Measurements from ENCODE around the gene KLHL3.
A peak's percentile ranks its signal among the peaks of the same experiment; 100 is the strongest.

The KLHL3 gene

DNA sequence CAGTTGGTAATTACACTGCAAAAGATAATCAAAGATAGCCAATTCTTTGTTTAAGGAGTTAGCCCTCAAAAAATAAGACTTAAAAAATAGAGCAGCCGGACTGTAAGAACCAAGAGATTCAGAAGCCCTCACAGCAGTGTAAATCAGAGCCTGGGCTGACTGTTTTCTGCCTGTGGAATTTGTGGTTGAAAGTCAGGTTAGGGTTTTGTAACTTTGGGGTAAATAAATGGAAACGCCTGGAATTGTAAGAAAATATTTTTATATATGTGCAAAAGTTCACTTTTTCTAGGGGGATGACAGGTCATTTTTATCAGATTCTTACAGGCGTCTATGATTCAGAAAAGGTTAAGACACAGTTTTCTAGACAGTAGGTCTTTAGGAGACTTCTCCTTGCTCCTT, 35.6 kb downstream of the KLHL3 start:
- H3K4me3 Mint-ChIP-seq, result no peak overlapping the region
- no peak overlapping the region for H3K27ac Mint-ChIP-seq

GRCh38 chr5:137699336-137700281, 36.3 kb downstream of the KLHL3 start:
- H3K4me1 Mint-ChIP-seq, result peaks cover 29% of the 10 kb centered on the region
- H3K27ac Mint-ChIP-seq, result no peak overlapping the region
- DNase-seq, result no peak
- ATAC-seq, result no peak
- H3K27me3 Mint-ChIP-seq, result no peaks in the 10 kb centered on the region
- no peaks in the 10 kb centered on the region for H3K9me3 Mint-ChIP-seq
- H3K4me3 Mint-ChIP-seq, result no peak overlapping the region

More for the DNA sequence above, 35.6 kb downstream of the KLHL3 start:
- no peak for ATAC-seq
- no peak for DNase-seq
- Mint-ChIP-seq H3K27me3 (no peaks in the 10 kb centered on the region), H3K4me1 (peaks cover 23% of the 10 kb centered on the region), H3K9me3 (no peaks in the 10 kb centered on the region)

DNA sequence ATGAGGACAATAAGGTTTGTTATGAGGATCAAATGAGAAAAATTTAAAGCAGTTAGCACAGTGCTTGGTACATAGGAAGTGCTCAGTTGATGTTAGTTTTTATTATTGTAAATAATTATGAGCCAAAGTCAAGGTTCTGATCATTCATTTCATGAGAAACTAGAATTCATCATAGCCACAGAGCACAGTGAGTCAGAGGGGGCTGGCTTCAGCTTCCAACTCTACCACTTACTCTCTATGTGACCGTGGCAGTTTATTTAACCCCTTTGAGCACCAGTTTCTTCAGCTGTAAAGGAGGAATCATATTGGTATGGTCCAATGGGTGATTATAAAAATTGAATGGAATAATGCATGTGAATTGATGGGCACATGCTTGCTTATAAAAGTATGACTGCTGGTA, 39.4 kb downstream of the KLHL3 start:
- Mint-ChIP-seq H3K4me1 (peaks cover 47% of the 10 kb centered on the region), H3K27me3 (no peaks in the 10 kb centered on the region), H3K27ac (no peak overlapping the region), H3K9me3 (no peaks in the 10 kb centered on the region), H3K4me3 (peak overlapping the region; percentile 62 to 68)
- peak; percentile 30 to 49 for DNase-seq
- peak; percentile 99 for ATAC-seq

DNA sequence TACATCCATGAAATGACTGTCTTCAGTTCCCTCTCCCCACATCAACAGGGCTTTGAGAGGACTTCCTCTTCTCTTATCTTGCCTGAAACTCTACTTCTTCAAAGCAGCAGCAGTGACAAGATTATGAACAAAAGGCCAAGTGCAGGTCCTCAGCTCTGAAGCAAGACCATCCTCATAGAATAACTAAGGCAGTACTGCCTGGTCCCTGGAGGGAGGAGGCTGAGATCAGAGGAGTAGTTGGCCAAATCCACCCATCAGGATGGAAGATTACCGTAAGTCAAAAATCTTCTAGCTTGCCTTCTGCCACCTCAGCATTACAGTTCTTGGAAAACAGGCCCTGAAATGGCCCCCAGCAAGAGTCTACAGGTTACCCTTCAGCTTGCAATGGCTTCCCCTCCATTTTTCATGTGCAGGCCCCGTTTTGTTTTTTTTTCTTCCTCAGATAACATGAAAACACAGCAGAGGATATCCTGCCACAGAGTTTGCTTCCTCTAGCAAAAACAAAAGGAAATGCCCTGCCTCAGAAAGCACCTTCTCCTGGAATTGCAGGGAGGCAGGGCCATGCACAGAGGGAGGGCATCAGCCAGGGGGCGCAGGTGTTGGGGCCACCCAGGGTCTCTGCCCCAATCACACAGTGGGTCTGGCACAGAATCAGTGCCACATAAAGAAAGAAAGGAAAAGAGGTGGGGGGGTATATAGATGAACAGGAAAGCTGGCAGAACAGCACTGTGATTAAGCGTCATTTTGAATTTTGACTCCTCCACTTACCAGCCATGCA, 40.0 kb downstream of the KLHL3 start:
- peak overlapping the region; percentile 62 to 68 for H3K4me3 Mint-ChIP-seq
- peak overlapping the region; percentile 72 to 77 for H3K27ac Mint-ChIP-seq
- H3K9me3 Mint-ChIP-seq, result no peaks in the 10 kb centered on the region
- ATAC-seq (peak; percentile 64), DNase-seq (peak; percentile 9 to 24)
- H3K4me1 Mint-ChIP-seq, result peaks cover 47% of the 10 kb centered on the region
- no peaks in the 10 kb centered on the region for H3K27me3 Mint-ChIP-seq

DNA sequence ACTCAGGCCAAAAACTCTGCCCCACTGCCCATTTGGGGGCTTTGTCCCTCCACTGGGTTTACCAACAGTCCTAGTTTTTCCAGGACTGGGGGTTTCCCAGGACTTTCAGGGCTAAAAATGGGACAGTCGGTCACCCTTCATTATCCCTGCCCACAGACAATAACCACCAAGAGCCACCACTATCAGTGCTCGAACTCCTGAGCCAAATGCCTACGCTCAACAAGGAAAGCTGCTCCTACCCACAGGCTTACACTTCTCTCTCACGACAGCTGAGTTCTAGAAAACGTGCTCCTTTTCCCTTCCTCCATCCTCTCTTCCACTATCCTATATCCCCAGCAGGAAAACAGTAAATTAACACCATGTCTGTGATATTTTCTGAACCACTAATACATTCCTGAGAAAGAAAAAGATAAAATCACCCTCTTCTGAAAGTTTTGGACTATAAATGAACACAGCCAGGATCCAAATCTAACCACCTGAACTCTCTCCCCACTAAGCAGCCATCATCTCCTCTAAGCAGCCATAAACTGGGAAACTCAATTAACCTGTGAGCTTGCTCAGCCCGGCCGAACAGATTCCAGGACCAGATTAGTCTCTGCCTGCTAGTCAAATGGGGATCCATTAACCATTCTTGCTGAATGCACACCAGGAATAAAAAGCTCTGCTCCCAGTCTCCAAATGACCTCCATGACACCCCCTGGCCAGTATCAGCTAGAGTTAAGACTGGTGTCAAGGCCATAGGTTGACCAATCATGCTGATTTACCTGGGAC, 41.8 kb downstream of the KLHL3 start:
- H3K9me3 Mint-ChIP-seq, result no peaks in the 10 kb centered on the region
- ATAC-seq, result no peak
- H3K4me1 Mint-ChIP-seq, result peaks cover 47% of the 10 kb centered on the region
- peak overlapping the region in 1 of 2 donors; percentile 29 for H3K27ac Mint-ChIP-seq
- H3K4me3 Mint-ChIP-seq, result no peak overlapping the region
- no peak for DNase-seq
- H3K27me3 Mint-ChIP-seq, result no peaks in the 10 kb centered on the region

- DNase-seq (no peak), ATAC-seq (no peak)
- H3K4me3 Mint-ChIP-seq, result no peak overlapping the region
- no peaks in the 10 kb centered on the region for H3K9me3 Mint-ChIP-seq
- no peaks in the 10 kb centered on the region for H3K27me3 Mint-ChIP-seq
- H3K27ac Mint-ChIP-seq, result peak overlapping the region in 1 of 2 donors; percentile 29
- H3K4me1 Mint-ChIP-seq, result peaks cover 47% of the 10 kb centered on the region
Observed at GRCh38 chr5:137693307-137693950, 42.5 kb downstream of the KLHL3 start.

DNA sequence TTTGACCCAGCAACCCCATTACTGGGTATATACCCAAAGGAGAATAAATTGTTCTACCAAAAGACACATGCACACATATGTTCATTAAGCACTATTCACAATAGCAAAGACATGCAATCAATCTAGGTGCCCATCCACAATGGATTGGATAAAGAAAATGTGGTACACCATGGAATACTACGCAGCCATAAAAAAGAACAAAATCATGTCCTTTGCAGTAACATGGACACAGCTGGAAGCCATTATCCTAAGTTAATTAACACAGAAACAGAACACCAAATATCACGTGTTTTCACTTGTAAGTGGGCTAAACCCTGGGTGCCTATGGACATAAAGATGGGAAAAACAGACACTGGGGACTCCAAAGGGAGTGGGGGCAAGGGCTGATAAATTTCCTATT, 46.6 kb downstream of the KLHL3 start:
- H3K27ac Mint-ChIP-seq, result no peak overlapping the region
- peaks cover 17% of the 10 kb centered on the region for H3K4me1 Mint-ChIP-seq
- H3K27me3 Mint-ChIP-seq, result no peaks in the 10 kb centered on the region
- no peak for DNase-seq
- no peaks in the 10 kb centered on the region for H3K9me3 Mint-ChIP-seq
- no peak for ATAC-seq
- H3K4me3 Mint-ChIP-seq, result no peak overlapping the region

DNA sequence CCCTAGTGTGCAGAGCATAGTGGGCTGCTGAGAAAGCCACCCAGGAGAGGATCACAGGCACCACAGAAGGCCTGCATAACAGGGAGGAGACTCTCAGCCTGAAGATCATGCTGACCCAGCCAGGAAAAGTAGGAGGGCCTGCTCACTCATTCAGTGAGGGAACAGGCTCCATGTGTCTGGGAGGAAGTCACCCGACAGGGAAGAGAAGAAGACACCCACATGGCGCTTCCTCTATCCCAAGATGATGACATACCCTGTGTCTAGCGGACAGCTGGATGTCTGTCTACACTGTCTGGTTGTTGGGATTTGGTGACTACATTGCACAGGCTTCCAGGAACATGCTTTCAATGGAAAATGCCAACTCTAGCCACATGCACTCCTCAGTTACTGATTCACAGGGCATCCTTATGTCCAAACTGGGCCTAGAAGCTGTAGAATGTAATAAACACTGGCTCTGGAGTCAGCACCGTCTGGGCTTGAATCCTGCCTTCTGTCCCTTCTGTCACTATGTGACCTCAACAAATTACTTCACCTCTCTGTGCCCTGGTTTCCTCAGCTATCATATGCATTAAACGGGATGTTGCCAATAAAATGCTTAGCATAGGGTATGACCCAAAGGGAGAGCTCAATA, 47.6 kb downstream of the KLHL3 start:
- no peak overlapping the region for H3K4me3 Mint-ChIP-seq
- ATAC-seq (no peak), DNase-seq (no peak)
- no peaks in the 10 kb centered on the region for H3K9me3 Mint-ChIP-seq
- no peak overlapping the region for H3K27ac Mint-ChIP-seq
- no peaks in the 10 kb centered on the region for H3K27me3 Mint-ChIP-seq
- peaks cover 7% of the 10 kb centered on the region for H3K4me1 Mint-ChIP-seq

DNA sequence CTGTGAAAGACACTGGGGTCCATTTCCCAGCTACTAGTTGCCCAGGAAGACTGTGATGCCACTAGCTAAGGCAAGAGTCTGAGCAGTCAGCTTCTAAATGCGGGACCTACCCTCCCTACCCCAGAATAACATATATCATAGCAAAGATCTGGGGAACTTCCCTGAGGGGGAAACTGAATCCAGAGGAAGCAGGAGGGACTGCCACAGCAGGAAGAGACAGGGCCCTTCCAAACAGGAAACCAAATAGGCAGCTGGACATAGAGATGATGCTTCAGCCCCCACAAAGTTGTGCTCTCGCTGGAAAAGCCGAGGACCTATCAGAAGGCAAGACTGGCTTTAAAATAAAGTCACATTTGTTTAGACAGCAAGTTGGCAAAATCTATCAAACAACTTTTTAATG, 51.1 kb downstream of the KLHL3 start:
- Mint-ChIP-seq H3K4me1 (no peaks in the 10 kb centered on the region), H3K9me3 (no peaks in the 10 kb centered on the region), H3K27me3 (no peaks in the 10 kb centered on the region), H3K27ac (no peak overlapping the region), H3K4me3 (no peak overlapping the region)
- ATAC-seq, result no peak
- no peak for DNase-seq

GRCh38 chr5:137681191-137681590, 54.7 kb downstream of the KLHL3 start:
- H3K27ac Mint-ChIP-seq, result no peak overlapping the region
- DNase-seq (no peak), ATAC-seq (no peak)
- H3K27me3 Mint-ChIP-seq, result no peaks in the 10 kb centered on the region
- H3K4me3 Mint-ChIP-seq, result no peak overlapping the region
- H3K9me3 Mint-ChIP-seq, result no peaks in the 10 kb centered on the region
- no peaks in the 10 kb centered on the region for H3K4me1 Mint-ChIP-seq

DNA sequence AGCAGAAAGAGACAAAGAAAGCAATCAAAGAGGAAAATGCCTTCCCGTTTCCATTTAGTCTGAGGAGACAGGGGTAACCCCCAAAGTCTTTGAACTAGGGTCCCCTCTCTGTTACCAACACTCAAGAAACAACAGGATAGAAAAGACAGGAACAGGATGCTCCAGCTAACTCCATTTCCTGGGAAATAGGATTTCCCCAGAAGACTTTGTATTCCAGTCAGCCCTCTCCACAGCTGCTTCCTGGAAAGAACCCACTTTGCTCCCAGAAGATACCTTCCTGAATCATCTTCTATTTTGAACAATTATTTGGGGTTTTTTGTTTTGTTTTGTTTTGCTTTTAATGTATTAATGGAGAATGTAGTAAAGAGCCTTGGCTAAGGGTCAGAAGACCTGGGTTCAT, 56.0 kb downstream of the KLHL3 start:
- H3K27me3 Mint-ChIP-seq, result no peaks in the 10 kb centered on the region
- no peaks in the 10 kb centered on the region for H3K9me3 Mint-ChIP-seq
- H3K4me1 Mint-ChIP-seq, result no peaks in the 10 kb centered on the region
- H3K4me3 Mint-ChIP-seq, result no peak overlapping the region
- ATAC-seq (no peak), DNase-seq (no peak)
- no peak overlapping the region for H3K27ac Mint-ChIP-seq

- no peak overlapping the region for H3K27ac Mint-ChIP-seq
- DNase-seq (no peak), ATAC-seq (no peak)
- no peak overlapping the region for H3K4me3 Mint-ChIP-seq
- no peaks in the 10 kb centered on the region for H3K9me3 Mint-ChIP-seq
- H3K4me1 Mint-ChIP-seq, result no peaks in the 10 kb centered on the region
- no peaks in the 10 kb centered on the region for H3K27me3 Mint-ChIP-seq
Observed at GRCh38 chr5:137679195-137679594, 56.7 kb downstream of the KLHL3 start.

GRCh38 chr5:137672881-137673280, 63.0 kb downstream of the KLHL3 start:
- Mint-ChIP-seq H3K27ac (no peak overlapping the region), H3K4me3 (no peak overlapping the region), H3K27me3 (no peaks in the 10 kb centered on the region), H3K4me1 (peaks cover 1% of the 10 kb centered on the region), H3K9me3 (no peaks in the 10 kb centered on the region)
- no peak for DNase-seq
- no peak for ATAC-seq

DNA sequence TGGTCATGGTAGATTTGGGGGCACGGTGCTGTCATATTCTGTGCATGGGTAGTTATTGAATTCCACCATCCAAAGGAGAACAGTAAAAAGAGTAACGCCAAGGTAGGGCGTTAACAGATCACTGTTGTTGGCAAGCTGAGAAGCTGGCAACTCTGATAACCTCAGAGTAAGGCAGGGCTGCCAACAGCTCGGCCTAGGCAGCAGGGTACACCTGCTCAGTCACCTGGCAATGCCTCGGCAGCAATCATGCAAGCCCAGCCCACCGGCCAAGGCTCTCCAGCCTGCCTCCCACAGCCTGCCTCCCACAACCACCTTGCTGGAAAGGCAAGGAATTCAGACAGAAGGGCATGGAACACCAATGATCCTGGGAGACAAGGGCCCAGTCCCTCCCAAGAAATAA, 63.9 kb downstream of the KLHL3 start:
- H3K4me1 Mint-ChIP-seq, result peaks cover 8% of the 10 kb centered on the region
- H3K27ac Mint-ChIP-seq, result no peak overlapping the region
- no peak for ATAC-seq

DNA sequence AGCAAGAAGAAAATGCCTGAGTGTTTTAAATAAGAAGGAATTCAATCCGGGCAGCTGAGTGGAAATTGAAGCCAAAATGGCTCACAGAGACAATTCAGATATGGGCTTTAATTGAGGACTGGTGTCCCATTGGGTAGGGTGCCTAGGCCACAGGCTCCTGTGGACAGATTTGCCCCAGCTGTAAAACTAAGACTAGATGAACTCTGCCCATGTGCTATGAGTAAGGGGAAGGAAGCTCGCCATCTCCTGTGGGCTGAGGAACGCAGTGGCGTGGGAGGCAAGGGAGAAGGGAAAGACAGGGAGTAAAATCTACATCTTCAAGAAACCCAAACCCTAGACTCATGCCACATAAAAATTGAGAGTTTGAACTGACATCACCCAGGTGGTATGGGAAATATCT, 66.1 kb downstream of the KLHL3 start:
- H3K4me1 Mint-ChIP-seq, result peaks cover 27% of the 10 kb centered on the region
- no peak overlapping the region for H3K27ac Mint-ChIP-seq
- DNase-seq, result no peak

More for the DNA sequence above, 63.9 kb downstream of the KLHL3 start:
- Mint-ChIP-seq H3K9me3 (no peaks in the 10 kb centered on the region), H3K4me3 (no peak overlapping the region), H3K27me3 (no peaks in the 10 kb centered on the region)
- no peak for DNase-seq

More for the DNA sequence above, 66.1 kb downstream of the KLHL3 start:
- H3K4me3 Mint-ChIP-seq, result no peak overlapping the region
- ATAC-seq, result no peak
- no peaks in the 10 kb centered on the region for H3K27me3 Mint-ChIP-seq
- H3K9me3 Mint-ChIP-seq, result no peaks in the 10 kb centered on the region
